Activated T-helper 2 cell treated with anti-CD3 and anti-CD28 coated beads, Interferon-gamma antibody, Interleukin-2, Interleukin-4, amounts not matched to agents 10 μg/mL and 5 μg/mL and 100 μg/mL, durations not matched to agents 14 hours and 24 hours and 36 hours (primary cell): ENCODE results near the gene TMEM132E. TPM values are rescaled to one million over a fixed set of nuclear protein-coding genes. Genes with fewer than 3 reads are reported as not detected.

ENCODE experiments used
- DNase-seq: peaks from one replicate; pipeline ENCODE4 v3.0.0; 2021; ENCODE audit warnings: low spot score
- H3K27ac Mint-ChIP-seq: one replicate; pipeline ENCODE4 v1.8.0; 2021; ENCODE audit warnings: mixed read lengths
- H3K27me3 Mint-ChIP-seq: one replicate; pipeline ENCODE4 v1.8.0; 2021; ENCODE audit warnings: low read depth, mixed read lengths
- H3K36me3 Mint-ChIP-seq: one replicate; pipeline ENCODE4 v1.8.0; 2021; ENCODE audit warnings: low read depth, mixed read lengths
- H3K4me1 Mint-ChIP-seq: one replicate; pipeline ENCODE4 v1.8.0; 2021; ENCODE audit warnings: low read depth, mixed read lengths
- H3K4me3 Mint-ChIP-seq: one replicate; pipeline ENCODE4 v1.8.0; 2021; ENCODE audit warnings: low read depth, mild to moderate bottlenecking, moderate library complexity, mixed read lengths
- H3K9me3 Mint-ChIP-seq: one replicate; pipeline ENCODE4 v1.8.0; 2021; ENCODE audit warnings: mixed read lengths
- intact Hi-C: fragments of 100-400 bp; cut with micrococcal nuclease; formaldehyde crosslinking; loops from one replicate; pipeline ENCODE4 v1.15.1; 2023
- total RNA-seq: library from RNA; stranded (reverse); gene quantifications from 2 replicates; pipeline ENCODE4 v1.2.3, GENCODE V29; 2022

Gene TMEM132E
- total RNA-seq, 1 donor from 2014 or later, result not detected

DNA sequence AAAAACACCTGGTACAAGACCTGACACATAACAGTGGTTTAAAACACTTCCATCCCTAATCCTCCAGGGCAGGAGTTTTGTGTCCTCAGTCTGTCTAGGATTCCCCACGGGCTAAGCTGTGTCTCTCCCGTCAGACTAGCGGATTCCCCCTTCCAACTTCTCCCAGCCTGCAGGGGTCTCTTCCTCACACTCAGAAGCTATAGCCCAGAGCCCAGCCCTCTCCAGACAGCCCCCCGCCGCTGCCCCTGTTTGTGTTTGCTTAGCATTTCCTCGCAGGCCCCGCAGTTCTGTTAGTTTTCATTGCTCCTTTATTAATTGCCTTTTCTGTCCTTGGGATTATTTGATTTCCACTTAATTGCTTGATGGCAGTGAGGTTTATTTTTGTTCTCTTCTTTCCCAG lies 91.2 kb downstream of the TMEM132E start:
- Mint-ChIP-seq H3K27me3 (peaks cover 8% of the 10 kb centered on the region), H3K36me3 (no peaks in the 10 kb centered on the region), H3K4me1 (no peaks in the 10 kb centered on the region), H3K27ac (no peak overlapping the region), H3K4me3 (no peak overlapping the region), H3K9me3 (no peaks in the 10 kb centered on the region)
- no peak for DNase-seq
- intact Hi-C loops, result no loop called here

GRCh38 chr17:34671191-34671590 lies 91.8 kb downstream of the TMEM132E start:
- Mint-ChIP-seq H3K27me3 (peaks cover 6% of the 10 kb centered on the region), H3K36me3 (no peaks in the 10 kb centered on the region), H3K9me3 (no peaks in the 10 kb centered on the region), H3K4me3 (no peak overlapping the region), H3K4me1 (no peaks in the 10 kb centered on the region), H3K27ac (no peak overlapping the region)
- DNase-seq, result no peak
- intact Hi-C loops, result no loop called here

DNA sequence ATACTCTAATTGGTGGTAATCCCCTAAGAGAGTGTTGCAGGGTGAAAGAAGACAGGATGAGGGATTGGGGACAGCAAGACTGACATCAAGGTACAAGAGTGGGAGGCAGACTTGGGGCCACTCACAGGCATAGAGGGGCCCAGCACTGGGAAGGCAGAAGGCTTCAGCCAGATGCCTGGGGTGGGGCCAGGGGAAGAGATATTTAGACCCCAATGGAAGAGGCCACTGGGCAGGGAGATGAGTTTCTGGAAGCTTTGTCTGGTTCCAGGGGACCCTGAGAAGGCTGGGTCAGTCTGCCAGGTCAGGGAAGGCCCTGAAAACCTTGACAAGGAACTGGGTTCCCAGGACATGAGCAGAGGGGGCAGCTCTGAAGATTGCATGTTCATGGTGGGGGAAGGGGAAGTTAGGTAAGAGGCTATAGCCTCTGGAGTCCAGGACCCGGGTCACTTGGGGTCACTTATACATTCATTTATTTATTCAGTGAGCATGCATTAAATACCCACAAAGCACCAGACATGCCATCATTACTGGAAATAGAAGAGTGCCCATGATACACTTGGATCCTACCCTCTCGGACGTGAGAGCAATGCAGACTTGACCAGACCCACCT lies 92.9 kb downstream of the TMEM132E start:
- Mint-ChIP-seq H3K4me1 (no peaks in the 10 kb centered on the region), H3K9me3 (no peaks in the 10 kb centered on the region), H3K36me3 (no peaks in the 10 kb centered on the region), H3K4me3 (no peak overlapping the region), H3K27me3 (peaks cover 2% of the 10 kb centered on the region), H3K27ac (no peak overlapping the region)
- DNase-seq, result no peak
- intact Hi-C loops, result no loop called here

DNA sequence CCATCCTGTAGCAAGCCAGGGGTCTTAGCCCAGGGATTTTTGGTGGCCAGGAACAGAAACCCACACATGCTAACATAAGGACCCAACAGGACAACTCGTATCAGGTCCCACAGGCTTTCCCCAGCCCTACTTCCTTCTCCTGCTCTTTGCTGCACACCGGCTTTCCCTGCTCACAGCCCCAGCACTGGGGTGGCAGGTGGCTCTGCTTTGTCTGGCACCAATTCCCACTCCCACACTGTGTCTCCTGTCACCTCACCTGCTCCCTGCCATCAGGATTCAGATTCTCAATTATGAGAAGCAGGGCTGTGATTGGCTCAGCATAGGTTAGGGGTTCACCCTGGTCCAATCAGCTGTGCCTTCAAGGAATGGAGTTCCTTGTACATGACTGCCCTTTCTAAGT lies 94.1 kb downstream of the TMEM132E start:
- Mint-ChIP-seq H3K36me3 (no peaks in the 10 kb centered on the region), H3K27ac (no peak overlapping the region), H3K4me1 (no peaks in the 10 kb centered on the region), H3K9me3 (no peaks in the 10 kb centered on the region), H3K4me3 (no peak overlapping the region), H3K27me3 (peaks cover 2% of the 10 kb centered on the region)
- intact Hi-C loops, result no loop called here
- no peak for DNase-seq

GRCh38 chr17:34673995-34674890 lies 94.9 kb downstream of the TMEM132E start:
- no peak for DNase-seq
- no peak overlapping the region for H3K27ac Mint-ChIP-seq
- no peaks in the 10 kb centered on the region for H3K27me3 Mint-ChIP-seq
- intact Hi-C loops, result no loop called here
- no peaks in the 10 kb centered on the region for H3K36me3 Mint-ChIP-seq
- H3K4me3 Mint-ChIP-seq, result no peak overlapping the region
- no peaks in the 10 kb centered on the region for H3K4me1 Mint-ChIP-seq
- no peaks in the 10 kb centered on the region for H3K9me3 Mint-ChIP-seq

- Mint-ChIP-seq H3K9me3 (no peaks in the 10 kb centered on the region), H3K36me3 (no peaks in the 10 kb centered on the region), H3K27me3 (no peaks in the 10 kb centered on the region), H3K4me3 (no peak overlapping the region), H3K27ac (no peak overlapping the region), H3K4me1 (no peaks in the 10 kb centered on the region)
- intact Hi-C loops, result no loop called here
- no peak for DNase-seq
These were observed 95.8 kb downstream of the TMEM132E start for GRCh38 chr17:34675143-34675542.

GRCh38 chr17:34675605-34676004 lies 96.2 kb downstream of the TMEM132E start:
- no peak overlapping the region for H3K27ac Mint-ChIP-seq
- H3K27me3 Mint-ChIP-seq, result no peaks in the 10 kb centered on the region
- intact Hi-C loops, result no loop called here
- no peaks in the 10 kb centered on the region for H3K36me3 Mint-ChIP-seq
- no peak overlapping the region for H3K4me3 Mint-ChIP-seq
- H3K9me3 Mint-ChIP-seq, result no peaks in the 10 kb centered on the region
- DNase-seq, result no peak
- H3K4me1 Mint-ChIP-seq, result no peaks in the 10 kb centered on the region

DNA sequence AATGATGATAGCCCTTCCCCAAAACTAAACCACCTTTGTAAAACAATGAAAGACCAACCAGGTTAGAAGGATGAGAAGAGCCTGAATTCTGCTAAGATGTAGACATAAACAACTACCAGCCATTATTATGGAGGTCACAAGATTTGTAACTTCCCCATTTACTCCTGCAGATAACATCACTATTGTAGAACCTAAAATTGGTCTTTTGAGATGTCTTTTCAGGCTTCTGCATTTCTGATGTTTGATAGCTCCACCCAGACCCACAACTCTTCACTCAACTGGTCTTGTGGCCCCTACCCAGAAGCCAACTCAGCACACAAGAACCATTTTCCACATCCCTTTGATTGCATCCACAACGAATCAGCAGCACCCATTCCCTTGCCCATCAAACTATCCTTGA lies 100.8 kb downstream of the TMEM132E start:
- no peaks in the 10 kb centered on the region for H3K4me1 Mint-ChIP-seq
- peaks cover 2% of the 10 kb centered on the region for H3K27me3 Mint-ChIP-seq

GRCh38 chr17:34682305-34682704 lies 102.9 kb downstream of the TMEM132E start:
- intact Hi-C loops, result no loop called here
- no peak overlapping the region for H3K27ac Mint-ChIP-seq
- no peak for DNase-seq
- H3K4me1 Mint-ChIP-seq, result no peaks in the 10 kb centered on the region
- H3K27me3 Mint-ChIP-seq, result peaks cover 2% of the 10 kb centered on the region
- H3K36me3 Mint-ChIP-seq, result no peaks in the 10 kb centered on the region
- H3K9me3 Mint-ChIP-seq, result no peaks in the 10 kb centered on the region
- H3K4me3 Mint-ChIP-seq, result no peak overlapping the region

More for the DNA sequence above, 100.8 kb downstream of the TMEM132E start:
- H3K4me3 Mint-ChIP-seq, result no peak overlapping the region
- DNase-seq, result no peak
- no peaks in the 10 kb centered on the region for H3K9me3 Mint-ChIP-seq
- H3K27ac Mint-ChIP-seq, result no peak overlapping the region
- no peaks in the 10 kb centered on the region for H3K36me3 Mint-ChIP-seq
- intact Hi-C loops, result no loop called here

- peaks cover 5% of the 10 kb centered on the region for H3K27me3 Mint-ChIP-seq
- H3K4me3 Mint-ChIP-seq, result no peak overlapping the region
- no peaks in the 10 kb centered on the region for H3K4me1 Mint-ChIP-seq
- intact Hi-C loops, result no loop called here
- no peaks in the 10 kb centered on the region for H3K36me3 Mint-ChIP-seq
- H3K9me3 Mint-ChIP-seq, result no peaks in the 10 kb centered on the region
- H3K27ac Mint-ChIP-seq, result no peak overlapping the region
- DNase-seq, result no peak
These were observed 104.0 kb downstream of the TMEM132E start for GRCh38 chr17:34683390-34683789.

Other genes starting within 250 kb of the TMEM132E start
- gene CCL13, start 223.1 kb upstream of the TMEM132E start, total RNA-seq, result not detected in 2 replicates
- gene CCL1, start 216.3 kb upstream of the TMEM132E start, total RNA-seq, result 88.1 and 98.4 TPM in 2 replicates